Endodermal cell (in vitro differentiated cells): ENCODE measurements around the gene TARDBP. TPM values are rescaled to one million over a fixed set of nuclear protein-coding genes. Genes with fewer than 3 reads are reported as not detected.

Source experiments
- DNase-seq: peaks from one replicate; pipeline ENCODE4 v3.0.0-alpha.2; 2017
- H3K27ac ChIP-seq: 2 replicates; pipeline ENCODE4 v1.5.1; 2013; ENCODE audit warnings: mild to moderate bottlenecking, low read depth, low read length, moderate library complexity
- H3K27me3 ChIP-seq: 2 replicates; pipeline ENCODE4 v1.6.1; 2013; ENCODE audit warnings: mild to moderate bottlenecking, low read length, moderate library complexity; ENCODE audit not compliant: insufficient read depth, control insufficient read depth, poor library complexity, severe bottlenecking
- H3K36me3 ChIP-seq: 2 replicates; pipeline ENCODE4 v1.7.0; 2013; ENCODE audit warnings: mild to moderate bottlenecking, low read length, moderate library complexity; ENCODE audit not compliant: control insufficient read depth, insufficient read depth
- H3K4me1 ChIP-seq: one replicate; pipeline ENCODE4 v1.7.0; 2013; ENCODE audit warnings: low read length; ENCODE audit not compliant: control insufficient read depth, insufficient read depth
- H3K4me3 ChIP-seq: 2 replicates; pipeline ENCODE4 v1.5.1; 2013; ENCODE audit warnings: mild to moderate bottlenecking, low read length, moderate library complexity
- H3K9ac ChIP-seq: 2 replicates; pipeline ENCODE4 v1.6.1; 2013; ENCODE audit warnings: mild to moderate bottlenecking, low read length, moderate library complexity; ENCODE audit not compliant: poor library complexity, severe bottlenecking; ENCODE audit errors: extremely low read depth
- H3K9me3 ChIP-seq: 2 replicates; pipeline ENCODE4 v1.6.1; 2013; ENCODE audit warnings: mild to moderate bottlenecking, low read length, moderate library complexity; ENCODE audit not compliant: control insufficient read depth
- H3K27ac Mint-ChIP-seq: 2 replicates; pipeline ENCODE4 v1.8.0; 2020; ENCODE audit warnings: mixed read lengths
- H3K27me3 Mint-ChIP-seq: 2 replicates; pipeline ENCODE4 v1.8.0; 2021; ENCODE audit warnings: mild to moderate bottlenecking, mixed read lengths; ENCODE audit not compliant: insufficient read depth
- H3K36me3 Mint-ChIP-seq: 2 replicates; pipeline ENCODE4 v1.8.0; 2020; ENCODE audit warnings: low read depth, mixed read lengths
- H3K4me1 Mint-ChIP-seq: 2 replicates; pipeline ENCODE4 v1.8.0; 2020; ENCODE audit warnings: mixed read lengths
- H3K4me3 Mint-ChIP-seq: 2 replicates; pipeline ENCODE4 v1.8.0; 2020; ENCODE audit warnings: mild to moderate bottlenecking, moderate library complexity, mixed read lengths
- H3K9me3 Mint-ChIP-seq: 2 replicates; pipeline ENCODE4 v1.8.0; 2020; ENCODE audit warnings: mild to moderate bottlenecking, mixed read lengths
- CTCF ChIP-seq: fragments of 200-600 bp; sonication (generic); conservative IDR thresholded peaks from 2 replicates; pipeline ENCODE4 v1.5.0; 2021; ENCODE audit warnings: antibody characterized with exemption, mild to moderate bottlenecking
- WGBS, 2 experiments: methylation state at CpG; one replicate each; pipeline versions ENCODE4 v1.1.5 to v1.1.7; 2013; ENCODE audit warnings: missing lambda C conversion rate in 2 of 2, mixed read lengths in 1 of 2; ENCODE audit not compliant: insufficient coverage in 1 of 2, insufficient read length in 1 of 2; 5-methylcytosine and 5-hydroxymethylcytosine counted together
- total RNA-seq, 2 donors: library from RNA; stranded (reverse); fragmentation: NEBNext Ultra II Directional in 1 of 2; extraction: Animal tissue kit (Norgen Biotek cat#: 25700) in 1 of 2; gene quantifications; 2 replicates in 1 of 2; 3 replicates in 1 of 2; pipeline ENCODE4 v1.2.1, GENCODE V29; 2021

The TARDBP gene
- total RNA-seq, 2 donors from 2014 or later, result 203 to 216 TPM

GRCh38 chr1:11059155-11059967 is 46.9 kb downstream of the TARDBP start:
- peaks cover 5% of the 10 kb centered on the region for H3K4me1 Mint-ChIP-seq
- peak overlapping the region; percentile 87 for H3K4me3 Mint-ChIP-seq
- Histone ChIP-seq H3K4me1 (peaks cover 3% of the 10 kb centered on the region), H3K36me3 (peaks cover 42% of the 10 kb centered on the region), H3K9ac (peak overlapping the region; percentile 53), H3K27me3 (no peaks in the 10 kb centered on the region), H3K4me3 (peak overlapping the region; percentile 90), H3K9me3 (no peaks in the 10 kb centered on the region), H3K27ac (no peak overlapping the region)
- no peak for TF ChIP-seq CTCF
- peak overlapping the region; percentile 70 for H3K27ac Mint-ChIP-seq
- no peak for DNase-seq
- no peaks in the 10 kb centered on the region for H3K9me3 Mint-ChIP-seq
- peaks cover 35% of the 10 kb centered on the region for H3K36me3 Mint-ChIP-seq
- WGBS, 2 experiments, result 1% methylated on average over 27 to 72 of the region's 72 CpGs
- no peaks in the 10 kb centered on the region for H3K27me3 Mint-ChIP-seq

GRCh38 chr1:11059968-11060830 is 47.7 kb downstream of the TARDBP start, which contains the start of gene SRM:
Gene SRM, minus strand, starts transcription at chr1:11060018. Its CDS starts 75 bp downstream, at chr1:11059943.
- Histone ChIP-seq H3K9ac (peak within 1 kb of the TSS; percentile 80), H3K4me1 (peaks cover 3% of the 10 kb centered on the region), H3K4me3 (peak within 1 kb of the TSS; percentile 97), H3K27ac (no peak within 1 kb of the TSS), H3K27me3 (no peaks in the 10 kb centered on the region), H3K36me3 (peaks cover 50% of the 10 kb centered on the region), H3K9me3 (no peaks in the 10 kb centered on the region)
- no peaks in the 10 kb centered on the region for H3K27me3 Mint-ChIP-seq
- H3K4me3 Mint-ChIP-seq, result peak within 1 kb of the TSS; percentile 87
- 0 to 1% methylated on average over 54 to 82 of the region's 83 CpGs for WGBS, 2 experiments
- no peaks in the 10 kb centered on the region for H3K9me3 Mint-ChIP-seq
- DNase-seq, result peak; percentile 96
- peaks cover 5% of the 10 kb centered on the region for H3K4me1 Mint-ChIP-seq
- peak; percentile 68 for TF ChIP-seq CTCF
- peaks cover 38% of the 10 kb centered on the region for H3K36me3 Mint-ChIP-seq
- H3K27ac Mint-ChIP-seq, result peak within 1 kb of the TSS; percentile 91

- no peak overlapping the region for H3K27ac ChIP-seq
- Mint-ChIP-seq H3K27ac (no peak overlapping the region), H3K4me1 (peaks cover 5% of the 10 kb centered on the region), H3K36me3 (peaks cover 46% of the 10 kb centered on the region), H3K27me3 (no peaks in the 10 kb centered on the region), H3K4me3 (no peak overlapping the region), H3K9me3 (no peaks in the 10 kb centered on the region)
- no peaks in the 10 kb centered on the region for H3K9me3 ChIP-seq
- H3K27me3 ChIP-seq, result no peaks in the 10 kb centered on the region
- DNase-seq, result no peak
- TF ChIP-seq CTCF, result peak; percentile 28
- WGBS, 2 experiments, result 91 to 92% methylated on average over 4 to 5 of the region's 5 CpGs
- H3K36me3 ChIP-seq, result peaks cover 57% of the 10 kb centered on the region
- H3K4me3 ChIP-seq, result no peak overlapping the region
- peaks cover 3% of the 10 kb centered on the region for H3K4me1 ChIP-seq
- no peak overlapping the region for H3K9ac ChIP-seq
These were observed 49.4 kb downstream of the TARDBP start for GRCh38 chr1:11061652-11062365.
